GM23248 (cell line): ENCODE measurements around the gene PKD2L2.

Source experiments
- EZH2 ChIP-seq: fragments of 200-600 bp; sonication (generic); IDR thresholded peaks from 2 replicates; pipeline ENCODE4 v1.6.1; 2018; ENCODE audit warnings: antibody characterized with exemption, mild to moderate bottlenecking; ENCODE audit not compliant: insufficient read depth, poor library complexity, severe bottlenecking
- EZH2phosphoT487 ChIP-seq: fragments of 200-600 bp; sonication (generic); IDR thresholded peaks from 2 replicates; pipeline ENCODE4 v1.6.1; 2018; ENCODE audit warnings: antibody characterized with exemption, moderate library complexity, mild to moderate bottlenecking, low read depth; ENCODE audit not compliant: insufficient read depth

- no peak for TF ChIP-seq EZH2
- no peak for TF ChIP-seq EZH2phosphoT487
Observed at GRCh38 chr5:137914758-137915157, 25.5 kb downstream of the PKD2L2 start.
